GM23338 (cell line): ENCODE data around the gene CAMTA1. TPM values are rescaled to one million over a fixed set of nuclear protein-coding genes. Genes with fewer than 3 reads are reported as not detected.

Experiments
- CREB1 ChIP-seq: fragments of 250-450 bp; sonication (Bioruptor Pico); IDR thresholded peaks from 2 replicates; pipeline ENCODE4 v1.5.0; 2020; ENCODE audit warnings: low read depth, mild to moderate bottlenecking, moderate library complexity
- EZH2 ChIP-seq: fragments of 200-600 bp; sonication (generic); IDR thresholded peaks from one replicate; pipeline ENCODE4 v1.8.0; 2017; ENCODE audit warnings: antibody characterized with exemption, mild to moderate bottlenecking, low read depth; ENCODE audit not compliant: unreplicated experiment
- NANOG ChIP-seq: IDR thresholded peaks from 2 replicates; pipeline ENCODE4 v1.6.1; 2016; ENCODE audit warnings: antibody characterized with exemption, borderline replicate concordance
- POLR2AphosphoS5 ChIP-seq: IDR thresholded peaks from 2 replicates; pipeline ENCODE4 v1.6.1; 2016; ENCODE audit warnings: antibody characterized with exemption, low read depth
- REST ChIP-seq: IDR thresholded peaks from one replicate; pipeline ENCODE4 v1.6.1; 2018; ENCODE audit warnings: antibody characterized with exemption; ENCODE audit not compliant: unreplicated experiment
- polyA plus RNA-seq: library from polyadenylated mRNA; unstranded; fragments of >200 nt; fragmentation: Nextera tagmentation; extraction: Ambion mirVana; gene quantifications from 2 replicates; pipeline ENCODE4 v1.2.1, GENCODE V29; 2016
- total RNA-seq: library from RNA; depleted of rRNA; stranded (reverse); fragments of >200 nt; shearing (Covaris generic); gene quantifications from 2 replicates; pipeline ENCODE4 v1.2.3, GENCODE V29; 2014
- TF ChIP-seq, protein P1 (sequence below): fragments of 250-450 bp; sonication (Bioruptor Pico); IDR thresholded peaks from 2 replicates; pipeline ENCODE4 v1.5.0; 2020; ENCODE audit warnings: mild to moderate bottlenecking, moderate library complexity
- TF ChIP-seq, protein P2 (sequence below): IDR thresholded peaks from 2 replicates; pipeline ENCODE4 v1.6.1; 2016; ENCODE audit warnings: antibody characterized with exemption

Gene CAMTA1
- total and polyA plus RNA-seq, 2 experiments from 2014 or later, result 115 to 519 TPM

DNA sequence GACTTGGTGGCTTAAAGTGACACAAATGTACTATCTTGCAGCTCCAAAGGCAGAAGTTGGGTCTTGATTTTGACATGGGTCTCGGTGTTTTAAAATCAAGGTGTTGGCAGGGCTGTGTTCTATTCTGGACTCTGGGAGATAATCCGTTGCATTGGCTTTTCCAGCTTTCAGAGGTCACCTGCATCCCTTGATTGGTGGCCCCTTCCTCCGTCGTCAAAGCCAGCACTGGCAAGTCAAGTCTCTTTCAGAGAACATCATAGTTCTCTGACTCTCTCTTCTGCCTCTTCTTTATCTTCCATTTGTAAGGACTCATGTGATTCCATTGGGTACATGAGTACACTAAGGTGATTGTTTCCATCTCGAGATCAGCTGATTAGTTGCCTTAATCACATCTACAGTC is 172.1 kb downstream of the CAMTA1 start (continued):
- TF ChIP-seq, protein P1, sequence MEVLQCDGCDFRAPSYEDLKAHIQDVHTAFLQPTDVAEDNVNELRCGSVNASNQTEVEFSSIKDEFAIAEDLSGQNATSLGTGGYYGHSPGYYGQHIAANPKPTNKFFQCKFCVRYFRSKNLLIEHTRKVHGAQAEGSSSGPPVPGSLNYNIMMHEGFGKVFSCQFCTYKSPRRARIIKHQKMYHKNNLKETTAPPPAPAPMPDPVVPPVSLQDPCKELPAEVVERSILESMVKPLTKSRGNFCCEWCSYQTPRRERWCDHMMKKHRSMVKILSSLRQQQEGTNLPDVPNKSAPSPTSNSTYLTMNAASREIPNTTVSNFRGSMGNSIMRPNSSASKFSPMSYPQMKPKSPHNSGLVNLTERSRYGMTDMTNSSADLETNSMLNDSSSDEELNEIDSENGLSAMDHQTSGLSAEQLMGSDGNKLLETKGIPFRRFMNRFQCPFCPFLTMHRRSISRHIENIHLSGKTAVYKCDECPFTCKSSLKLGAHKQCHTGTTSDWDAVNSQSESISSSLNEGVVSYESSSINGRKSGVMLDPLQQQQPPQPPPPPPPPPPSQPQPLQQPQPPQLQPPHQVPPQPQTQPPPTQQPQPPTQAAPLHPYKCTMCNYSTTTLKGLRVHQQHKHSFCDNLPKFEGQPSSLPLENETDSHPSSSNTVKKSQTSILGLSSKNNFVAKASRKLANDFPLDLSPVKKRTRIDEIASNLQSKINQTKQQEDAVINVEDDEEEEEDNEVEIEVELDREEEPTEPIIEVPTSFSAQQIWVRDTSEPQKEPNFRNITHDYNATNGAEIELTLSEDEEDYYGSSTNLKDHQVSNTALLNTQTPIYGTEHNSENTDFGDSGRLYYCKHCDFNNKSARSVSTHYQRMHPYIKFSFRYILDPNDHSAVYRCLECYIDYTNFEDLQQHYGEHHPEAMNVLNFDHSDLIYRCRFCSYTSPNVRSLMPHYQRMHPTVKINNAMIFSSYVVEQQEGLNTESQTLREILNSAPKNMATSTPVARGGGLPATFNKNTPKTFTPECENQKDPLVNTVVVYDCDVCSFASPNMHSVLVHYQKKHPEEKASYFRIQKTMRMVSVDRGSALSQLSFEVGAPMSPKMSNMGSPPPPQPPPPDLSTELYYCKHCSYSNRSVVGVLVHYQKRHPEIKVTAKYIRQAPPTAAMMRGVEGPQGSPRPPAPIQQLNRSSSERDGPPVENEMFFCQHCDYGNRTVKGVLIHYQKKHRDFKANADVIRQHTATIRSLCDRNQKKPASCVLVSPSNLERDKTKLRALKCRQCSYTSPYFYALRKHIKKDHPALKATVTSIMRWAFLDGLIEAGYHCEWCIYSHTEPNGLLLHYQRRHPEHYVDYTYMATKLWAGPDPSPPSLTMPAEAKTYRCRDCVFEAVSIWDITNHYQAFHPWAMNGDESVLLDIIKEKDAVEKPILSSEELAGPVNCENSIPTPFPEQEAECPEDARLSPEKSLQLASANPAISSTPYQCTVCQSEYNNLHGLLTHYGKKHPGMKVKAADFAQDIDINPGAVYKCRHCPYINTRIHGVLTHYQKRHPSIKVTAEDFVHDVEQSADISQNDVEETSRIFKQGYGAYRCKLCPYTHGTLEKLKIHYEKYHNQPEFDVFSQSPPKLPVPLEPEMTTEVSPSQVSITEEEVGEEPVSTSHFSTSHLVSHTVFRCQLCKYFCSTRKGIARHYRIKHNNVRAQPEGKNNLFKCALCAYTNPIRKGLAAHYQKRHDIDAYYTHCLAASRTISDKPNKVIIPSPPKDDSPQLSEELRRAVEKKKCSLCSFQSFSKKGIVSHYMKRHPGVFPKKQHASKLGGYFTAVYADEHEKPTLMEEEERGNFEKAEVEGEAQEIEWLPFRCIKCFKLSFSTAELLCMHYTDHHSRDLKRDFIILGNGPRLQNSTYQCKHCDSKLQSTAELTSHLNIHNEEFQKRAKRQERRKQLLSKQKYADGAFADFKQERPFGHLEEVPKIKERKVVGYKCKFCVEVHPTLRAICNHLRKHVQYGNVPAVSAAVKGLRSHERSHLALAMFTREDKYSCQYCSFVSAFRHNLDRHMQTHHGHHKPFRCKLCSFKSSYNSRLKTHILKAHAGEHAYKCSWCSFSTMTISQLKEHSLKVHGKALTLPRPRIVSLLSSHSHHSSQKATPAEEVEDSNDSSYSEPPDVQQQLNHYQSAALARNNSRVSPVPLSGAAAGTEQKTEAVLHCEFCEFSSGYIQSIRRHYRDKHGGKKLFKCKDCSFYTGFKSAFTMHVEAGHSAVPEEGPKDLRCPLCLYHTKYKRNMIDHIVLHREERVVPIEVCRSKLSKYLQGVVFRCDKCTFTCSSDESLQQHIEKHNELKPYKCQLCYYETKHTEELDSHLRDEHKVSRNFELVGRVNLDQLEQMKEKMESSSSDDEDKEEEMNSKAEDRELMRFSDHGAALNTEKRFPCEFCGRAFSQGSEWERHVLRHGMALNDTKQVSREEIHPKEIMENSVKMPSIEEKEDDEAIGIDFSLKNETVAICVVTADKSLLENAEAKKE (CRISPR knock-in tag), result no peak
- no peak for TF ChIP-seq POLR2AphosphoS5
- TF ChIP-seq NANOG, result no peak
- no peak for TF ChIP-seq EZH2
- TF ChIP-seq REST, result no peak
- TF ChIP-seq, protein P2, sequence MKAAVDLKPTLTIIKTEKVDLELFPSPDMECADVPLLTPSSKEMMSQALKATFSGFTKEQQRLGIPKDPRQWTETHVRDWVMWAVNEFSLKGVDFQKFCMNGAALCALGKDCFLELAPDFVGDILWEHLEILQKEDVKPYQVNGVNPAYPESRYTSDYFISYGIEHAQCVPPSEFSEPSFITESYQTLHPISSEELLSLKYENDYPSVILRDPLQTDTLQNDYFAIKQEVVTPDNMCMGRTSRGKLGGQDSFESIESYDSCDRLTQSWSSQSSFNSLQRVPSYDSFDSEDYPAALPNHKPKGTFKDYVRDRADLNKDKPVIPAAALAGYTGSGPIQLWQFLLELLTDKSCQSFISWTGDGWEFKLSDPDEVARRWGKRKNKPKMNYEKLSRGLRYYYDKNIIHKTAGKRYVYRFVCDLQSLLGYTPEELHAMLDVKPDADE, result no peak
- TF ChIP-seq CREB1, result no peak
